T-helper 22 cell (primary cell): Measurements from ENCODE around the gene RHEBL1.
"Not testable (repeated sequence)": the region's sequence is repeated elsewhere in the genome, so short reads cannot be mapped to it uniquely, and the experiment has no call there.

Source experiments
- DNase-seq: peaks from one replicate; pipeline ENCODE4 v3.0.0-alpha.2; 2020; ENCODE audit warnings: low read depth

Gene RHEBL1

GRCh38 chr12:49089821-49090773 is 20.3 kb upstream of the RHEBL1 start:
- DNase-seq, result no peak

- no peak for DNase-seq
These were observed 19.2 kb upstream of the RHEBL1 start for GRCh38 chr12:49088932-49089330.

- peak; percentile 41 for DNase-seq
These were observed 18.6 kb upstream of the RHEBL1 start for GRCh38 chr12:49088150-49088931.

- DNase-seq, result no peak
These were observed 16.3 kb upstream of the RHEBL1 start for GRCh38 chr12:49086116-49086515.

- no peak for DNase-seq
These were observed 14.7 kb upstream of the RHEBL1 start for GRCh38 chr12:49084438-49084837.

- no peak for DNase-seq
These were observed 10.0 kb upstream of the RHEBL1 start for GRCh38 chr12:49079793-49080192.

GRCh38 chr12:49070971-49071370 is 1.2 kb upstream of the RHEBL1 start:
- DNase-seq, result no peak

- no peak for DNase-seq
These were observed 786 bp downstream of the RHEBL1 start for GRCh38 chr12:49068879-49069506.

- no peak for DNase-seq
These were observed 3.7 kb downstream of the RHEBL1 start for GRCh38 chr12:49066120-49066519.

GRCh38 chr12:49064767-49065152 is 5.0 kb downstream of the RHEBL1 start:
- DNase-seq, result no peak

GRCh38 chr12:49061916-49062315 is 7.9 kb downstream of the RHEBL1 start:
- not testable (repeated sequence) for DNase-seq

GRCh38 chr12:49061157-49061650 is 8.6 kb downstream of the RHEBL1 start:
- no peak for DNase-seq

- DNase-seq, result peak; percentile 77
These were observed 9.3 kb downstream of the RHEBL1 start, which contains the start of gene KMT2D for GRCh38 chr12:49060237-49061156. Gene KMT2D (minus strand): TSS chr12:49060794. CDS start chr12:49055324, 5,470 bp downstream.

- DNase-seq, result no peak
These were observed 10.2 kb downstream of the RHEBL1 start for GRCh38 chr12:49059299-49060171.

GRCh38 chr12:49059045-49059298 is 10.8 kb downstream of the RHEBL1 start:
- DNase-seq, result no peak

- DNase-seq, result no peak
These were observed 11.3 kb downstream of the RHEBL1 start for GRCh38 chr12:49058366-49059044.

- DNase-seq, result no peak
These were observed 11.9 kb downstream of the RHEBL1 start for GRCh38 chr12:49057888-49058287.

- DNase-seq, result peak; percentile 45
These were observed 13.6 kb downstream of the RHEBL1 start for GRCh38 chr12:49055978-49056754.

- no peak for DNase-seq
These were observed 14.7 kb downstream of the RHEBL1 start for GRCh38 chr12:49055092-49055491.
